ENCODE data around the gene FBXO42. TPM values are rescaled to one million over a fixed set of nuclear protein-coding genes. Genes with fewer than 3 reads are reported as not detected.

FBXO42 gene
- total and polyA plus RNA-seq, 2 of the 4 experiments (the other 2 are of a cell fraction), result 12.0 to 18.8 TPM

DNA sequence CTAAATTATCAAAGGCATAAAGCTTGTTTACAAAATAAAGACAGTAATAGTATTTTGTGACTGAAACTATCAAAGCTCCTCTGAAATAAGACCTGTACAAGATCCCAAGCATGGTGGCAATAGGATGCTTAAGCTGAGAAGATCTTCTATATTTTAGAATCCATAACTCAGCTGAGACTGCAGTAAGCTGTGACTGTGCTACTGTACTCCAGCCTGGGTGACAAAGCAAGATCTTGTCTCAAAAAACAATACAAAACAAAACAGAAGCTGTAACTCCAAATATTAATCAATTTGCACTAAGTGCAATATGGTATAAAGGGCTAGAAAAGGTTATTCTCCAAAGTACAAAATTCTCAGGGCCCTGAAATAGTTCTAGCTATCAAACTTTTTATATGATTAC lies 59.5 kb downstream of the FBXO42 start:
- H2BK120ac ChIP-seq (ENCODE audit: low read depth, low read length), result no peak overlapping the region
- no peak overlapping the region for H3K4ac ChIP-seq (ENCODE audit: low read depth, low read length)
- H2AFZ ChIP-seq (replicated peaks; ENCODE audit: low read length, poor library complexity), result no peak overlapping the region
- peaks cover 5% of the 10 kb centered on the region; the same call in 1 of the 2 replicates for H3K9me1 ChIP-seq (ENCODE audit: insufficient read depth, low read length)
- no peak overlapping the region for H3K9ac ChIP-seq (ENCODE audit: low read depth, low read length)
- no peak for ATAC-seq (ENCODE audit: low read depth)
- no peak overlapping the region for H4K5ac ChIP-seq (ENCODE audit: low read depth, low read length)
- no peak overlapping the region for H3K14ac ChIP-seq (replicated peaks; ENCODE audit: low read depth, low read length)
- no peaks in the 10 kb centered on the region for H3K9me3 ChIP-seq (ENCODE audit: control insufficient read depth, insufficient read depth, low read length)
- CTCF ChIA-PET, result interaction anchor here (0.8 kb wide), 1 partner anchor 970 kb away, joined by 4 read pairs; no protein-coding TSS in a partner anchor
- H3K18ac ChIP-seq (ENCODE audit: low read depth, low read length), result no peak overlapping the region
- no peaks in the 10 kb centered on the region for H4K20me1 ChIP-seq (ENCODE audit: insufficient read depth, low read length)
- BruUV-seq (replicated peaks), result no TSS peak
- no peak overlapping the region for H2AK5ac ChIP-seq (ENCODE audit: low read depth, low read length)
- TF ChIP-seq RFX5 (IDR thresholded peaks at IDR 0.05; ENCODE audit: low read depth, low read length) (no peak), MAZ (IDR thresholded peaks at IDR 0.05; ENCODE audit: borderline replicate concordance, low read depth, low read length) (no peak), RCOR1 (IDR thresholded peaks at IDR 0.05; ENCODE audit: insufficient replicate concordance, low read length) (no peak), POLR2A (IDR thresholded peaks at IDR 0.05; ENCODE audit: low read depth, low read length) (no peak), NFE2L2 (IDR thresholded peaks at IDR 0.05; ENCODE audit: low read depth, low read length) (no peak), SMC3 (IDR thresholded peaks at IDR 0.05; ENCODE audit: low read depth, low read length) (no peak), BHLHE40 (IDR thresholded peaks at IDR 0.05; ENCODE audit: low read depth, low read length) (no peak), MXI1 (IDR thresholded peaks at IDR 0.05; ENCODE audit: borderline replicate concordance, low read depth, low read length) (no peak), RAD21 (IDR thresholded peaks at IDR 0.05; ENCODE audit: low read length) (no peak), MAFK (IDR thresholded peaks at IDR 0.05; ENCODE audit: low read depth, low read length) (no peak)
- TF ChIP-seq, protein P1, sequence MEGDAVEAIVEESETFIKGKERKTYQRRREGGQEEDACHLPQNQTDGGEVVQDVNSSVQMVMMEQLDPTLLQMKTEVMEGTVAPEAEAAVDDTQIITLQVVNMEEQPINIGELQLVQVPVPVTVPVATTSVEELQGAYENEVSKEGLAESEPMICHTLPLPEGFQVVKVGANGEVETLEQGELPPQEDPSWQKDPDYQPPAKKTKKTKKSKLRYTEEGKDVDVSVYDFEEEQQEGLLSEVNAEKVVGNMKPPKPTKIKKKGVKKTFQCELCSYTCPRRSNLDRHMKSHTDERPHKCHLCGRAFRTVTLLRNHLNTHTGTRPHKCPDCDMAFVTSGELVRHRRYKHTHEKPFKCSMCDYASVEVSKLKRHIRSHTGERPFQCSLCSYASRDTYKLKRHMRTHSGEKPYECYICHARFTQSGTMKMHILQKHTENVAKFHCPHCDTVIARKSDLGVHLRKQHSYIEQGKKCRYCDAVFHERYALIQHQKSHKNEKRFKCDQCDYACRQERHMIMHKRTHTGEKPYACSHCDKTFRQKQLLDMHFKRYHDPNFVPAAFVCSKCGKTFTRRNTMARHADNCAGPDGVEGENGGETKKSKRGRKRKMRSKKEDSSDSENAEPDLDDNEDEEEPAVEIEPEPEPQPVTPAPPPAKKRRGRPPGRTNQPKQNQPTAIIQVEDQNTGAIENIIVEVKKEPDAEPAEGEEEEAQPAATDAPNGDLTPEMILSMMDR (conservative IDR thresholded peaks at IDR 0.05; ENCODE audit: low read depth, low read length), result no peak
- TF ChIP-seq, protein P2, sequence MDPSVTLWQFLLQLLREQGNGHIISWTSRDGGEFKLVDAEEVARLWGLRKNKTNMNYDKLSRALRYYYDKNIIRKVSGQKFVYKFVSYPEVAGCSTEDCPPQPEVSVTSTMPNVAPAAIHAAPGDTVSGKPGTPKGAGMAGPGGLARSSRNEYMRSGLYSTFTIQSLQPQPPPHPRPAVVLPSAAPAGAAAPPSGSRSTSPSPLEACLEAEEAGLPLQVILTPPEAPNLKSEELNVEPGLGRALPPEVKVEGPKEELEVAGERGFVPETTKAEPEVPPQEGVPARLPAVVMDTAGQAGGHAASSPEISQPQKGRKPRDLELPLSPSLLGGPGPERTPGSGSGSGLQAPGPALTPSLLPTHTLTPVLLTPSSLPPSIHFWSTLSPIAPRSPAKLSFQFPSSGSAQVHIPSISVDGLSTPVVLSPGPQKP (IDR thresholded peaks at IDR 0.05; ENCODE audit: borderline replicate concordance, low read depth, low read length), result no peak
- H3K4me2 ChIP-seq (ENCODE audit: low read depth, low read length), result no peak overlapping the region
- no peaks in the 10 kb centered on the region for H3K27me3 ChIP-seq (ENCODE audit: control insufficient read depth, insufficient read depth, low read length)
- H3K27ac ChIP-seq (ENCODE audit: insufficient read depth, low read length), result no peak overlapping the region
- H3K56ac ChIP-seq (ENCODE audit: extremely low read depth, insufficient read depth, low read length), result no peak overlapping the region
- no peak overlapping the region for H2BK20ac ChIP-seq (ENCODE audit: low read depth, low read length)
- dilution Hi-C loops (cut with HindIII; ENCODE audit: low sequenced_read_pairs, unreplicated experiment), result no loop called here
- no peak overlapping the region for H3K23ac ChIP-seq (ENCODE audit: low read depth, low read length)
- H4K8ac ChIP-seq (ENCODE audit: low read depth in 2 of 2, low read length in 2 of 2), result no peak overlapping the region
- no peak overlapping the region for H2AK9ac ChIP-seq (replicated peaks; ENCODE audit: low read depth, low read length, poor library complexity)
- intact Hi-C loops (cut with micrococcal nuclease), result no loop called here
- H4K91ac ChIP-seq (ENCODE audit: insufficient read depth, low read depth, low read length), result no peak overlapping the region
- in situ Hi-C loops (cut with MboI; ENCODE audit: low sequenced_read_pairs), result no loop called here
- no peak overlapping the region for H3K4me3 ChIP-seq (ENCODE audit: insufficient read depth, low read depth, low read length)
- POLR2A ChIA-PET (ENCODE audit: unreplicated experiment), result interaction anchor here (0.6 kb wide), 1 partner anchor 110 kb away, joined by 3 read pairs; no protein-coding TSS in a partner anchor
- no peak for DNase-seq
- H3K36me3 ChIP-seq (ENCODE audit: control insufficient read depth, insufficient read depth, low read length), result peaks cover 11% of the 10 kb centered on the region
- no peaks in the 10 kb centered on the region for H3K4me1 ChIP-seq (ENCODE audit: control insufficient read depth, insufficient read depth, low read length)
- H3K79me1 ChIP-seq (ENCODE audit: low read depth in 1 of 2, low read length in 2 of 2), result peaks cover 20 to 66% of the 10 kb centered on the region in 2 experiments
- H2BK15ac ChIP-seq (ENCODE audit: low read depth, low read length), result no peak overlapping the region
- H2BK5ac ChIP-seq (ENCODE audit: low read depth, low read length, poor library complexity, severe bottlenecking), result no peak overlapping the region

Measured in IMR-90 (cell line).